HepG2 (cell line): ENCODE measurements around the gene NSMCE1. TPM values are rescaled to one million over a fixed set of nuclear protein-coding genes. Genes with fewer than 3 reads are reported as not detected.

Experiments
- CENPBD1 ChIP-seq: sonication (generic); formaldehyde crosslinking; IDR thresholded peaks from 2 replicates; pipeline ENCODE4 v1.8.0; 2022; ENCODE audit warnings: missing genetic modification reagents, low read depth, mild to moderate bottlenecking, borderline replicate concordance
- FIP1L1 ChIP-seq: fragments of 200-400 bp; formaldehyde crosslinking; IDR thresholded peaks from 2 replicates; pipeline ENCODE4 v1.6.1; 2018; ENCODE audit warnings: low read depth, mild to moderate bottlenecking, low read length, moderate library complexity, borderline replicate concordance; ENCODE audit not compliant: insufficient read depth
- FOXJ3 ChIP-seq: sonication (generic); formaldehyde crosslinking; IDR thresholded peaks from 2 replicates; pipeline ENCODE4 v1.4.0; 2020; ENCODE audit warnings: missing genetic modification reagents, mild to moderate bottlenecking, borderline replicate concordance
- GABPA ChIP-seq, 2 experiments: IDR thresholded peaks; 2 replicates each; pipeline ENCODE4 v1.6.1; 2011 to 2016; ENCODE audit warnings: low read depth in 2 of 2, low read length in 1 of 2, missing biosample characterization in 1 of 2, missing genetic modification characterization in 1 of 2
- HES4 ChIP-seq: sonication (generic); formaldehyde crosslinking; IDR thresholded peaks from 2 replicates; pipeline ENCODE4 v1.9.0; 2021; ENCODE audit warnings: mild to moderate bottlenecking, missing genetic modification reagents, borderline replicate concordance
- KDM1A ChIP-seq: IDR thresholded peaks from 2 replicates; pipeline ENCODE4 v1.6.1; 2016; ENCODE audit warnings: missing compliant biosample characterization
- NRL ChIP-seq: sonication (generic); formaldehyde crosslinking; IDR thresholded peaks from 2 replicates; pipeline ENCODE4 v1.5.0; 2020; ENCODE audit warnings: missing genetic modification reagents, mild to moderate bottlenecking, moderate library complexity, borderline replicate concordance
- RBM39 ChIP-seq: fragments of 200-400 bp; formaldehyde crosslinking; IDR thresholded peaks from one replicate; pipeline ENCODE4 v1.6.1; 2018; ENCODE audit warnings: antibody characterized with exemption, mild to moderate bottlenecking, low read depth, low read length; ENCODE audit not compliant: poor library complexity, severe bottlenecking
- SMAD1 ChIP-seq: sonication (generic); formaldehyde crosslinking; IDR thresholded peaks from 2 replicates; pipeline ENCODE4 v1.4.0; 2020; ENCODE audit warnings: missing genetic modification reagents, low read depth, mild to moderate bottlenecking, borderline replicate concordance
- SMYD3 ChIP-seq: sonication (generic); formaldehyde crosslinking; IDR thresholded peaks from 2 replicates; pipeline ENCODE4 v1.8.1; 2023; ENCODE audit warnings: mild to moderate bottlenecking, missing genetic modification reagents
- ZBTB42 ChIP-seq: sonication (generic); formaldehyde crosslinking; IDR thresholded peaks from 2 replicates; pipeline ENCODE4 v1.5.0; 2020; ENCODE audit warnings: mild to moderate bottlenecking, missing genetic modification reagents
- ZMYM4 ChIP-seq: sonication (generic); formaldehyde crosslinking; IDR thresholded peaks from 2 replicates; pipeline ENCODE4 v1.8.1; 2023; ENCODE audit warnings: mild to moderate bottlenecking, missing genetic modification reagents
- ZNF136 ChIP-seq: sonication (generic); formaldehyde crosslinking; IDR thresholded peaks from 2 replicates; pipeline ENCODE4 v1.8.1; 2022; ENCODE audit warnings: low read depth, mild to moderate bottlenecking, moderate library complexity, missing genetic modification reagents
- ZNF160 ChIP-seq: sonication (generic); formaldehyde crosslinking; IDR thresholded peaks from 2 replicates; pipeline ENCODE4 v1.8.0; 2022; ENCODE audit warnings: mild to moderate bottlenecking, inconsistent platforms, missing genetic modification reagents
- ZNF251 ChIP-seq: sonication (generic); formaldehyde crosslinking; IDR thresholded peaks from 2 replicates; pipeline ENCODE4 v1.9.0; 2021; ENCODE audit warnings: mild to moderate bottlenecking, missing genetic modification reagents
- ZNF331 ChIP-seq: sonication (generic); formaldehyde crosslinking; IDR thresholded peaks from 2 replicates; pipeline ENCODE4 v1.4.0; 2020; ENCODE audit warnings: missing genetic modification reagents
- ZNF501 ChIP-seq: sonication (generic); formaldehyde crosslinking; IDR thresholded peaks from 2 replicates; pipeline ENCODE4 v1.5.1; 2020; ENCODE audit warnings: mild to moderate bottlenecking, moderate library complexity, missing genetic modification reagents
- ZNF781 ChIP-seq: sonication (generic); formaldehyde crosslinking; IDR thresholded peaks from 2 replicates; pipeline ENCODE4 v1.5.1; 2020; ENCODE audit warnings: borderline replicate concordance, mild to moderate bottlenecking, missing genetic modification reagents; ENCODE audit errors: not compliant biosample characterization
- ZNF878 ChIP-seq: sonication (generic); formaldehyde crosslinking; IDR thresholded peaks from 2 replicates; pipeline ENCODE4 v1.8.1; 2023; ENCODE audit warnings: mild to moderate bottlenecking, missing genetic modification reagents, moderate library complexity
- ZSCAN22 ChIP-seq: sonication (generic); formaldehyde crosslinking; IDR thresholded peaks from 2 replicates; pipeline ENCODE4 v1.4.0; 2020; ENCODE audit warnings: mild to moderate bottlenecking, missing genetic modification reagents
- polyA plus RNA-seq, 8 experiments: library from polyadenylated mRNA; depleted of rRNA in 3 of 8; stranded (reverse) in 7 of 8; unstranded in 1 of 8; fragments of >200 nt; fragmentation: Illumina TruSeq in 4 of 8; extraction: Trizol in 4 of 8; gene quantifications; 2 replicates each; pipeline versions ENCODE4 v1.2.1 to v1.2.3, GENCODE V29; 2011 to 2016; ENCODE audit warnings: low read depth in 4 of 8, missing spikeins in 1 of 8, mixed read lengths in 1 of 8; ENCODE audit not compliant: insufficient read depth in 1 of 8
- total RNA-seq, 5 experiments: library from RNA; depleted of rRNA; stranded (reverse); fragments of >200 nt; fragmentation: Illumina TruSeq; extraction: Trizol; gene quantifications; 2 replicates each; pipeline ENCODE4 v1.2.3, GENCODE V29; 2016; ENCODE audit warnings: low read depth in 1 of 5
- TF ChIP-seq, protein P1 (sequence below), 2 experiments: sonication (generic) in 1 of 2; formaldehyde crosslinking in 1 of 2; IDR thresholded peaks; 2 replicates each; pipeline versions ENCODE4 v1.4.0 to v1.6.1; 2016 to 2020; ENCODE audit warnings: borderline replicate concordance in 1 of 2, low read depth in 1 of 2, mild to moderate bottlenecking in 1 of 2, missing genetic modification reagents in 1 of 2
- TF ChIP-seq, protein P2 (sequence below): sonication (generic); formaldehyde crosslinking; IDR thresholded peaks from 2 replicates; pipeline ENCODE4 v1.4.0; 2020; ENCODE audit warnings: missing genetic modification reagents

NSMCE1 gene
- total and polyA plus RNA-seq, 2 of the 13 experiments (the other 11 are each of a cell fraction or from before 2014, with no cell fraction given) = 42.7 to 52.9 TPM

GRCh38 chr16:27273670-27274423, 5.3 kb upstream of the NSMCE1 start (continued):
- TF ChIP-seq, protein P1, sequence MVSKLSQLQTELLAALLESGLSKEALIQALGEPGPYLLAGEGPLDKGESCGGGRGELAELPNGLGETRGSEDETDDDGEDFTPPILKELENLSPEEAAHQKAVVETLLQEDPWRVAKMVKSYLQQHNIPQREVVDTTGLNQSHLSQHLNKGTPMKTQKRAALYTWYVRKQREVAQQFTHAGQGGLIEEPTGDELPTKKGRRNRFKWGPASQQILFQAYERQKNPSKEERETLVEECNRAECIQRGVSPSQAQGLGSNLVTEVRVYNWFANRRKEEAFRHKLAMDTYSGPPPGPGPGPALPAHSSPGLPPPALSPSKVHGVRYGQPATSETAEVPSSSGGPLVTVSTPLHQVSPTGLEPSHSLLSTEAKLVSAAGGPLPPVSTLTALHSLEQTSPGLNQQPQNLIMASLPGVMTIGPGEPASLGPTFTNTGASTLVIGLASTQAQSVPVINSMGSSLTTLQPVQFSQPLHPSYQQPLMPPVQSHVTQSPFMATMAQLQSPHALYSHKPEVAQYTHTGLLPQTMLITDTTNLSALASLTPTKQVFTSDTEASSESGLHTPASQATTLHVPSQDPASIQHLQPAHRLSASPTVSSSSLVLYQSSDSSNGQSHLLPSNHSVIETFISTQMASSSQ (IDR thresholded peaks at IDR 0.05; ENCODE audit: low read depth) = peak; percentile 65
- TF ChIP-seq, protein P1 (CRISPR knock-in tag; IDR thresholded peaks at IDR 0.05; ENCODE audit: borderline replicate concordance) = peak; percentile 73; the same call in 1 of the 2 replicates
- TF ChIP-seq HES4 (CRISPR knock-in tag) (no peak), ZNF781 (CRISPR knock-in tag) (peak; percentile 75), NRL (CRISPR knock-in tag) (no peak), ZSCAN22 (CRISPR knock-in tag) (no peak), FIP1L1 (no peak), ZNF878 (CRISPR knock-in tag) (peak; percentile 95), ZNF136 (CRISPR knock-in tag) (peak; percentile 73; the same call in 1 of the 2 replicates), KDM1A (CRISPR knock-in tag) (peak; percentile 82), SMAD1 (CRISPR knock-in tag) (no peak), SMYD3 (CRISPR knock-in tag) (peak; percentile 95), ZNF251 (CRISPR knock-in tag) (no peak), ZNF160 (CRISPR knock-in tag) (peak; percentile 46; the same call in 1 of the 2 replicates), ZNF501 (CRISPR knock-in tag) (peak; percentile 55; the same call in 1 of the 2 replicates), GABPA (IDR thresholded peaks at IDR 0.05; ENCODE audit: low read depth, low read length) (no peak), GABPA (CRISPR knock-in tag; IDR thresholded peaks at IDR 0.05; ENCODE audit: low read depth) (peak; percentile 71), RBM39 (no peak), ZBTB42 (CRISPR knock-in tag) (no peak; the same call in 1 of the 2 replicates), ZNF331 (peak; percentile 93), ZMYM4 (CRISPR knock-in tag) (peak; percentile 85), FOXJ3 (CRISPR knock-in tag) (peak; percentile 97), CENPBD1 (0 out of 2 replicates have a peak, but pooled peaks have one; percentile 47)
- TF ChIP-seq, protein P2, sequence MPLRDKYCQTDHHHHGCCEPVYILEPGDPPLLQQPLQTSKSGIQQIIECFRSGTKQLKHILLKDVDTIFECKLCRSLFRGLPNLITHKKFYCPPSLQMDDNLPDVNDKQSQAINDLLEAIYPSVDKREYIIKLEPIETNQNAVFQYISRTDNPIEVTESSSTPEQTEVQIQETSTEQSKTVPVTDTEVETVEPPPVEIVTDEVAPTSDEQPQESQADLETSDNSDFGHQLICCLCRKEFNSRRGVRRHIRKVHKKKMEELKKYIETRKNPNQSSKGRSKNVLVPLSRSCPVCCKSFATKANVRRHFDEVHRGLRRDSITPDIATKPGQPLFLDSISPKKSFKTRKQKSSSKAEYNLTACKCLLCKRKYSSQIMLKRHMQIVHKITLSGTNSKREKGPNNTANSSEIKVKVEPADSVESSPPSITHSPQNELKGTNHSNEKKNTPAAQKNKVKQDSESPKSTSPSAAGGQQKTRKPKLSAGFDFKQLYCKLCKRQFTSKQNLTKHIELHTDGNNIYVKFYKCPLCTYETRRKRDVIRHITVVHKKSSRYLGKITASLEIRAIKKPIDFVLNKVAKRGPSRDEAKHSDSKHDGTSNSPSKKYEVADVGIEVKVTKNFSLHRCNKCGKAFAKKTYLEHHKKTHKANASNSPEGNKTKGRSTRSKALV = peak; percentile 89
